GM10266 (cell line): ENCODE data around the gene CSNK2A1.

ENCODE experiments used
- DNase-seq: peaks from one replicate; pipeline ENCODE4 v3.0.0; 2012; ENCODE audit errors: extremely low spot score
- TF ChIP-seq, protein P1 (sequence below): IDR thresholded peaks from 2 replicates; pipeline ENCODE4 v1.5.1; 2012; ENCODE audit warnings: mild to moderate bottlenecking, low read depth; ENCODE audit not compliant: control insufficient read depth, insufficient read depth; ENCODE audit errors: missing control alignments

CSNK2A1 gene

DNA sequence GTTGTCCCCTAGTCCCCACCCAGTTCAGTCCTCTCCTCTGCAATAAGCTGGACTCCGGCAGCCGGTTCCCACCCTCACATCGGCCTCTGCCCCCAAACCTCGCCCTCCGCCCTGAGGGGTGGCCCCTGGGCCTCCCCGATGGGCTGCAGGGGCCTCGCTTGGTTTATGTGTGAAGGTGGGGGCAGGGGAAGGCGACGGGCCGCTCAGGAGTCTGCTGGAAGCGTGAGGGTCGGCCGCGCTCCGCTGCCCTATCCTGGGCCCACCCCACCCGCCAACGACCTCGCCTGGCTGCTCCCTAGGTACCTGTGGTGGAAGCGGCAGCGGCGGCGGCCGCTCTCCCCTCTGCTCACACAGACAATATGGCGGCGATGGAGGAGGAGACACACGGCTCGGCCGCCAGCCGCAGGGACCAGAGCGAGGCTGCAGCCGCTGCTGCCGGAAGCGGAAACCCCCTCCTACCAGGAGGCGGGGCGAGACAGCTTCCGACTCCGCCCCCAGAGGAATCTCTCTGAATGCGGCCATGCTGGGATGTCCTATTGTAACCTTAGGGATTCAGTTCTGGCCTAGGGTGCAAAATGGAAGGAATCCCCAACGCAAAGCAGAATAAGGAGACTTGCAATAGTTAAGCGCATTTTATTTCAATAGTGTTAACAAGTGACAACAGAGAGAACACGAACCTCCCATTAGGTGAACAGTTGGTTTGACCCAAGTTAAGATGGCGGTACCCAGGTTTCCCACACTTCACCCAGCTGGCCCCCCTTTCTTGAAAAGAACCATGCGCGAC, at the start of gene CSNK2A1:
TSS of gene CSNK2A1 (minus strand) at position 422 of the 784 bp plus-strand sequence. CDS start 35,239 bp downstream, outside the sequence.
- DNase-seq: peak; percentile 92

DNA sequence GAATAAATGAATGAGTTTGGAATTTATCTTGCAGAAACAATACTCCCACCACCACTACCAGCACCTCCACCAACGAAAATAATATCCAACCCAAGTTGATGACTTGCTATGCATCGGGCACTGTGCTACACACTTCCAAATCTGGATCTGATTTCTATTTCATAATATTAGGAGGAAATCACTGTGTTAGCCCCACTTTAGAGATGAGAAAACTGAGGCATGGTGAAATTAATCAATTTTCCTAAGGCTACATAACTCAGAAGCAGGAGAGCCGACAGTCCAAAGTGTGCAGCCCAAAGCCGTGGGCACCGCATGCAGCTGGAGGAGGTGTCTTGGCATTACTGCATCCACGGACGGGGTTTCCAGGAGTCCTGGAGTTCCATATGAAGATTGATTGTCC, 48.9 kb upstream of the CSNK2A1 start:
- TF ChIP-seq, protein P1, sequence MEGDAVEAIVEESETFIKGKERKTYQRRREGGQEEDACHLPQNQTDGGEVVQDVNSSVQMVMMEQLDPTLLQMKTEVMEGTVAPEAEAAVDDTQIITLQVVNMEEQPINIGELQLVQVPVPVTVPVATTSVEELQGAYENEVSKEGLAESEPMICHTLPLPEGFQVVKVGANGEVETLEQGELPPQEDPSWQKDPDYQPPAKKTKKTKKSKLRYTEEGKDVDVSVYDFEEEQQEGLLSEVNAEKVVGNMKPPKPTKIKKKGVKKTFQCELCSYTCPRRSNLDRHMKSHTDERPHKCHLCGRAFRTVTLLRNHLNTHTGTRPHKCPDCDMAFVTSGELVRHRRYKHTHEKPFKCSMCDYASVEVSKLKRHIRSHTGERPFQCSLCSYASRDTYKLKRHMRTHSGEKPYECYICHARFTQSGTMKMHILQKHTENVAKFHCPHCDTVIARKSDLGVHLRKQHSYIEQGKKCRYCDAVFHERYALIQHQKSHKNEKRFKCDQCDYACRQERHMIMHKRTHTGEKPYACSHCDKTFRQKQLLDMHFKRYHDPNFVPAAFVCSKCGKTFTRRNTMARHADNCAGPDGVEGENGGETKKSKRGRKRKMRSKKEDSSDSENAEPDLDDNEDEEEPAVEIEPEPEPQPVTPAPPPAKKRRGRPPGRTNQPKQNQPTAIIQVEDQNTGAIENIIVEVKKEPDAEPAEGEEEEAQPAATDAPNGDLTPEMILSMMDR: no peak
- no peak for DNase-seq

More for the DNA sequence above, at the start of gene CSNK2A1:
- TF ChIP-seq, protein P1: no peak

DNA sequence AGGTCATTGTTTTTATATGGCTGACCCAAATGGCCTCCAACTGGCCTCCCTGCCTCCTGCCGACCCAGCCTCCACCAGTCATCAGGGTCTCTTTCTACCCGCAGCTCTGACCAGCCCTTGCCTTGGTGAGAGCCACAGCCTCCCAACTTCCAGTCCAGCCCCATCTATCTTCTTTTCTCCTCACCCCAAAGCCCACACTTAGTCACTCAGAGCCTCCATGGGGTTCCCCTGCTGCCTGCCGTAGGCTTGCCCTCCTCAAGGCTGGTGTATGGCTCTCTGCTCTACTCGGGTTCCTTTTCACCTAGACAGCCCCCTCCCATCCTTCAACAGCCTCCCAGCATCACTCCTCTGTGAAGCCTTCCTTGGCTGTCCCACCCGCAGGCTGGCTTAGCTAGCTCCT, 48.4 kb upstream of the CSNK2A1 start:
- TF ChIP-seq, protein P1: no peak

DNA sequence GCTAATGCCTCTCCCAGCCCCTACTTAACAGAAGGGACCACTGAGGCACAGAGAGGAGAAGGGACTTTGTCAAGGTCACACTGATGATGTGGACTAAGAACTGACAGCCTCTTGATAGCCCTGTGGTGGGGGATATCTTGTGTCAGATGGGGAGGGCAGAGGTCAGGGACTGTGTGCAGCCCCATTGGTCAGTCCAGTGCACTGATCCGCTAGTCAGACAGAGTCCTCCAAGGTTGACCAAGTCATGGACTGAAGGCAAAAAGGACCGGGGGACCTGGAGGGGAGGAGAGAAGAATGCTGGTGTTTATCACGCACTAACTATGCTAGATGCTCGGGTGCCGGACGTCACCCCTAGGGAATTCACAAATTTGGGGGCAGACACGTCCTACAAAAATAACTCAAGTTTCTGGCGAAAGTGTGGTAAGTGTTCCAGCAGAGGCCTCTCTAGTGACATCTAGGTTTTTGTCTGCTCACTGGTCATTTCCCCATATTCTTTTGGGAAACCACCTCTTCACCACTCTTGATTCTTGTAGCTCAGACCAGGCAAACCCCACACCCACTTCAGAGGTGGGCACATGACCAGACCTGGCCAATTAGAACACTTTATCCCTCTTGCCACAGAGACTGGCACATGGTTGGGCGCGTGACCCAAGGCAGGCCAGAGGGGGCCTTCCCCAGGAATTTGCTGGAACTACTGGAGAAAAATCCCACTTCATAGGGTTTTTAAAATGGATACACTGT, 45.5 kb upstream of the CSNK2A1 start:
- peak; percentile 76 for DNase-seq
- TF ChIP-seq, protein P1: peak; percentile 43

More for the DNA sequence above, 48.4 kb upstream of the CSNK2A1 start:
- no peak for DNase-seq

DNA sequence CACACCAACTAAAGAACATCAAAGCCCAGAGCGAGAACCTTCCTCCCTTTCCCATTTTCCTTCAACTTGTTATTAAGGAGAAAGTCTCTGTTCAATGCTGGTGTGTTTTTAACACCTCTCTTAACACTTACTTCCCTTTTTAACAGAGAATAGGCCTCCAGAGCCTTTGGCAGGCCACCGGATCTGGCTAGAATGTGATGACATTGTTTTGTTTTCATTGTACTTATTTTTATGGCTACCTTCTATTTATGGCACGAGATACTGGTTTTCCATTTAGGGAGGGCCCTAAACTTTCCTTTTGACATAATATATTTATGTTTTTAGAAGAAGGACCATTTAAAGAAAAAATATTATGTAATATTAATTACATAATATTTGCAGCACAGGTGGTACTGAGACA, 44.9 kb upstream of the CSNK2A1 start:
- no peak for DNase-seq
- TF ChIP-seq, protein P1: no peak

DNA sequence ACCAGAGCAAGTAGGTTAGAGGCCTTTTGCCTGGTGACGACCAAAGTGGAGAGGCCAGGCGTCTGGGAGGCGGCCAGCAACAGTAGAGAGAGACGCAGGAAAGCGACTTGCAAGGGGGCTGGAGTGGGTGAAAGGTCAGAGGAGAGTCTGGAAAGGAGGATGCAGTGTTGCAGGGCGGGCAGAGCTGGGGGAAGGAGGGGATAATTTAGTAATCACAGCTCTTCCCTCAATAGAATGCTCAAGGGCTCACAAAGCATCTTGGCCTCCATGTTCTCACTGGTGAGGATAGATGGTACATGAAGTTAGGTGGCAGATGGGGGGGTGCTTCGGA, 41.3 kb upstream of the CSNK2A1 start:
- TF ChIP-seq, protein P1: no peak
- no peak for DNase-seq
